GM18909 (cell line): ENCODE results near the gene OR52E5.

Experiments used
- ATAC-seq: cut with Tn5 transposase; IDR thresholded peaks from one replicate; pipeline ENCODE4 v1.9.1; 2021; ENCODE audit warnings: mild to moderate bottlenecking; ENCODE audit not compliant: unreplicated experiment, poor library complexity

OR52E5 gene

GRCh38 chr11:5931061-5931460 is 38.1 kb downstream of the OR52E5 start:
- ATAC-seq = no peak

DNA sequence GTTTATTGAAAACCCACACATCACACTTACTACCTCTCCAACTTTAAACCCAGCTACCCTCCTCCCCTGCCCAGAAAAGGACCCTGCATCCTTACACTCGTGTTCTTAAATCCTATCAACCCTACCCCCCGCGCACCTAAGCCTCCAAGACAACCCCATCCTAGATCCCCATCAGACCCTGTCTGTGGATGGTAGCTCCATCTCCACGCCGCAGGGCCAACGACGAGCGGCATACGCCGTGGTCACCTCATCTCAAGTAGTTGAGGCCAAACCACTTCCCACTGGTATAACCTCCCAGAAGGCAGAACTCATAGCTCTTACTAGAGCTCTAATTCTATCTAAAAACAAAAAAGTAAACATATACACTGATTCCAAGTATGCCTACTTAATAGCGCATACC is 39.7 kb downstream of the OR52E5 start:
- no peak for ATAC-seq

DNA sequence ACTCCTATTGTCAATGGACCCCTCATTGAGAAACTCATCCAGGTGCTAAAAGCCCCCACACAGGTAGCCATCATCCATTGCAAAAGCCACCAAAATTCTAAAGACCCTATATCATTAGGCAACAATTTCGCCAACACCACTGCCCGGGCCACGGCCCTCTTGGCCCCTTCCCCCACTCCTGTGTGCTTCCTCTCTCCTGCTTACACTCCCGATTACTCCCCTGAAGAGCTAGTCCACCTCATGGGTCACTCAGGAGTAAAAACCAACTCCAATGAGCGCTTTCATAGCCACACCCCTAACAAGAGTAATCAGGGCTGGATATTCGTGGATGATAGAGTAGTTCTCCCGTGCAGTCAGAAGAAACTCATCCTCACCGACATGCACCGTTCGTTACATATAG is 40.1 kb downstream of the OR52E5 start:
- ATAC-seq = no peak

GRCh38 chr11:5937868-5938602 is 45.0 kb downstream of the OR52E5 start:
- no peak for ATAC-seq

DNA sequence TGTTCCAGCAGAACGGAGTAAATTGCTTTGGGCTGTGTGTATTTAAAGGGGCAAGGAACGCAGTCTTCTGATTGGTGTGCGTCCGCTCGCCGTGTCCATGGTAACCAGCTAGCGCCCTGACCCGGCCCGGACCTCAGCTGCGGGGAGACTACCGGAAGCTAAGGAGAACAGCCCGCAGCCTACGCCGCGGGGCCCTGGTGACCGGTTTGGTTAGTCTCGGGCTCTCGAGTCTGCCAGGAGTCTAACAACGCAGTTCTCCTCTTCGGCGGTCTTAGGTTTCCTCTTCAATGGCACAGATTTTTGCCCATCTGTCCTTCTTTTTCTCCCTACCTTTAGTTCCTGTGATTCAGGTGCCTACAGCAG is 45.6 kb downstream of the OR52E5 start:
- no peak for ATAC-seq

GRCh38 chr11:5940748-5941147 is 47.7 kb downstream of the OR52E5 start:
- ATAC-seq = no peak

GRCh38 chr11:5941951-5942350 is 48.9 kb downstream of the OR52E5 start, which contains the start of gene OR56A3:
Gene OR56A3, plus strand, starts transcription at chr11:5942251. Its CDS starts 5,096 bp downstream, at chr11:5947347.
- ATAC-seq = no peak
